ENCODE measurements around the gene PRKCE.

- no peak for TF ChIP-seq CTCF (IDR thresholded peaks at IDR 0.05; ENCODE audit: poor library complexity)
- TF ChIP-seq EZH2 (IDR thresholded peaks at IDR 0.05; ENCODE audit: borderline replicate concordance) = no peak
These were observed 85.6 kb downstream of the PRKCE start for GRCh38 chr2:45736757-45737704.
